GM12892 (cell line): ENCODE data around the gene CDHR3.

Experiments used
- POLR2A ChIP-seq: IDR thresholded peaks from 2 replicates; pipeline ENCODE4 v1.6.1; 2011; ENCODE audit warnings: low read depth, low read length, control low read depth
- POLR2AphosphoS5 ChIP-seq: IDR thresholded peaks from 2 replicates; pipeline ENCODE4 v1.6.1; 2011; ENCODE audit warnings: low read depth, low read length, control low read depth

- TF ChIP-seq POLR2A (no peak), POLR2AphosphoS5 (no peak)
Measured at GRCh38 chr7:106023369-106024322, 60.6 kb downstream of the CDHR3 start.
